Tibial nerve (tissue), 3 donors: Measurements from ENCODE around the gene ZNF175.

ENCODE experiments used
- CTCF ChIP-seq, 5 experiments: fragments of 200-600 bp in 3 of 5; fragments of 450-650 bp in 2 of 5; sonication (generic) in 3 of 5; IDR thresholded peaks; one replicate each; pipeline ENCODE4 v1.5.1; 2016 to 2019; ENCODE audit warnings: antibody characterized with exemption in 5 of 5, mild to moderate bottlenecking in 3 of 5, moderate library complexity in 2 of 5
- POLR2A ChIP-seq, 2 donors: fragments of 450-650 bp; IDR thresholded peaks; one replicate each; pipeline ENCODE4 v1.6.1; 2017; ENCODE audit warnings: antibody characterized with exemption in 2 of 2, mild to moderate bottlenecking in 2 of 2, moderate library complexity in 2 of 2

- TF ChIP-seq CTCF (IDR thresholded peaks at IDR 0.05) (no peak), POLR2A (IDR thresholded peaks at IDR 0.05) (no peak)
Observed at GRCh38 chr19:51627491-51628138, 56.5 kb downstream of the ZNF175 start.
